Measurements from ENCODE around the gene NAA80.

NAA80 gene

DNA sequence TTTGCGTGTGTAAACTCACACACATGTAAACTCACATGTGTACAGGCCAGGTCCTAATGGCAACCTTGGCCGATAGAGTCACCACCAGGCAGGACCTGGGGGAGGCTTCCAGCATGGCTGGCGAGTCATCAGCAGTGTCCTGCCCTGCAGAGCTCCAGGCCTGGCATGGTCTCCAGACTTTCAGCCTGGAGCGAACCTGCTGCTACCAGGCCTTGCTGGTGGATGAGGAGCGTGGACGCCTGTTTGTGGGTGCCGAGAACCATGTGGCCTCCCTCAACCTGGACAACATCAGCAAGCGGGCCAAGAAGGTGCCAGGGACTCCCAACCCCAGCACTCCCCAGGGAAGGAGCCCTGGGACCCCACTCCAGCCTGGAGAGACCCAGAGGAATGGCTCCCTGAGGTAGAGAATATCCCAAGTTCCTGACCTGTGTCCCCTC lies 29.2 kb downstream of the NAA80 start:
- H3K27ac ChIP-seq (ENCODE audit: low read length) = no peak overlapping the region
- no peaks in the 10 kb centered on the region for H3K79me2 ChIP-seq (ENCODE audit: low read length)
- H4K20me1 ChIP-seq (ENCODE audit: insufficient read depth, low read length) = no peaks in the 10 kb centered on the region
- peaks cover 9% of the 10 kb centered on the region; the same call in 1 of the 2 replicates for H3K4me1 ChIP-seq (ENCODE audit: low read length)
- H3K9ac ChIP-seq (ENCODE audit: low read length) = no peak overlapping the region
- peaks cover 30% of the 10 kb centered on the region for H3K27me3 ChIP-seq (ENCODE audit: low read depth, low read length)
- TF ChIP-seq, protein P1, sequence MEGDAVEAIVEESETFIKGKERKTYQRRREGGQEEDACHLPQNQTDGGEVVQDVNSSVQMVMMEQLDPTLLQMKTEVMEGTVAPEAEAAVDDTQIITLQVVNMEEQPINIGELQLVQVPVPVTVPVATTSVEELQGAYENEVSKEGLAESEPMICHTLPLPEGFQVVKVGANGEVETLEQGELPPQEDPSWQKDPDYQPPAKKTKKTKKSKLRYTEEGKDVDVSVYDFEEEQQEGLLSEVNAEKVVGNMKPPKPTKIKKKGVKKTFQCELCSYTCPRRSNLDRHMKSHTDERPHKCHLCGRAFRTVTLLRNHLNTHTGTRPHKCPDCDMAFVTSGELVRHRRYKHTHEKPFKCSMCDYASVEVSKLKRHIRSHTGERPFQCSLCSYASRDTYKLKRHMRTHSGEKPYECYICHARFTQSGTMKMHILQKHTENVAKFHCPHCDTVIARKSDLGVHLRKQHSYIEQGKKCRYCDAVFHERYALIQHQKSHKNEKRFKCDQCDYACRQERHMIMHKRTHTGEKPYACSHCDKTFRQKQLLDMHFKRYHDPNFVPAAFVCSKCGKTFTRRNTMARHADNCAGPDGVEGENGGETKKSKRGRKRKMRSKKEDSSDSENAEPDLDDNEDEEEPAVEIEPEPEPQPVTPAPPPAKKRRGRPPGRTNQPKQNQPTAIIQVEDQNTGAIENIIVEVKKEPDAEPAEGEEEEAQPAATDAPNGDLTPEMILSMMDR (IDR thresholded peaks at IDR 0.05; ENCODE audit: low read depth, low read length) = no peak
- no peak for TF ChIP-seq EZH2phosphoT487 (IDR thresholded peaks at IDR 0.05; ENCODE audit: low read depth)
- H3K4me2 ChIP-seq (ENCODE audit: low read length) = no peak overlapping the region
- no peak overlapping the region for H3K4me3 ChIP-seq (ENCODE audit: low read length)
- no peaks in the 10 kb centered on the region for H3K9me3 ChIP-seq (ENCODE audit: insufficient read depth, low read length)
- no peak overlapping the region for H2AFZ ChIP-seq (ENCODE audit: low read depth, low read length)
- H3K36me3 ChIP-seq (replicated peaks; ENCODE audit: low read depth, low read length) = no peaks in the 10 kb centered on the region

DNA sequence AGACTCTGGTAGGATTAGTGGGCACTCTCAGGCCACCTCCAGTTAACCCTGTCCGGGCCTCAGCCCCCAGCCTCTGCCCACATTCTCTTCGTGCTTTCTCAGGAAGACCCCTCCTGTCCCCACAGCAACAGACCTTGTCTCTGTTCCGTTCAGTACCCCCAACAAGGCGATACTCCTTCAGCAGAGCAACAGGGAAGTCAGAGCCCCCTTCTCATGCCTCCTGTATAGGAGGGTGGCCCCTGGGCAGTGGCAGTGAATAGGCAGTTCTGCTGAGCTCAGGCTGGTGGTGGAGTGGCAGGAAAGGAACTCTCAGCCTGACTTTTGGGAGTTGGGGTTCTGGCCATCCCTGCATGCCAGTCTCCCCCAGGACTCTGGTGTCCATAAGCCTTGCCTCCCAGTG lies 29.7 kb downstream of the NAA80 start:
- Histone ChIP-seq H4K20me1 (ENCODE audit: insufficient read depth, low read length) (no peaks in the 10 kb centered on the region), H3K9me3 (ENCODE audit: insufficient read depth, low read length) (no peaks in the 10 kb centered on the region), H3K27ac (ENCODE audit: low read length) (no peak overlapping the region), H3K36me3 (replicated peaks; ENCODE audit: low read depth, low read length) (no peaks in the 10 kb centered on the region), H3K4me2 (ENCODE audit: low read length) (no peak overlapping the region), H3K4me1 (ENCODE audit: low read length) (peaks cover 9% of the 10 kb centered on the region; the same call in 1 of the 2 replicates), H3K79me2 (ENCODE audit: low read length) (no peaks in the 10 kb centered on the region), H3K27me3 (ENCODE audit: low read depth, low read length) (peaks cover 30% of the 10 kb centered on the region), H2AFZ (ENCODE audit: low read depth, low read length) (no peak overlapping the region), H3K9ac (ENCODE audit: low read length) (no peak overlapping the region), H3K4me3 (ENCODE audit: low read length) (no peak overlapping the region)
- TF ChIP-seq, protein P1 (IDR thresholded peaks at IDR 0.05; ENCODE audit: low read depth, low read length) = no peak
- no peak for TF ChIP-seq EZH2phosphoT487 (IDR thresholded peaks at IDR 0.05; ENCODE audit: low read depth)

DNA sequence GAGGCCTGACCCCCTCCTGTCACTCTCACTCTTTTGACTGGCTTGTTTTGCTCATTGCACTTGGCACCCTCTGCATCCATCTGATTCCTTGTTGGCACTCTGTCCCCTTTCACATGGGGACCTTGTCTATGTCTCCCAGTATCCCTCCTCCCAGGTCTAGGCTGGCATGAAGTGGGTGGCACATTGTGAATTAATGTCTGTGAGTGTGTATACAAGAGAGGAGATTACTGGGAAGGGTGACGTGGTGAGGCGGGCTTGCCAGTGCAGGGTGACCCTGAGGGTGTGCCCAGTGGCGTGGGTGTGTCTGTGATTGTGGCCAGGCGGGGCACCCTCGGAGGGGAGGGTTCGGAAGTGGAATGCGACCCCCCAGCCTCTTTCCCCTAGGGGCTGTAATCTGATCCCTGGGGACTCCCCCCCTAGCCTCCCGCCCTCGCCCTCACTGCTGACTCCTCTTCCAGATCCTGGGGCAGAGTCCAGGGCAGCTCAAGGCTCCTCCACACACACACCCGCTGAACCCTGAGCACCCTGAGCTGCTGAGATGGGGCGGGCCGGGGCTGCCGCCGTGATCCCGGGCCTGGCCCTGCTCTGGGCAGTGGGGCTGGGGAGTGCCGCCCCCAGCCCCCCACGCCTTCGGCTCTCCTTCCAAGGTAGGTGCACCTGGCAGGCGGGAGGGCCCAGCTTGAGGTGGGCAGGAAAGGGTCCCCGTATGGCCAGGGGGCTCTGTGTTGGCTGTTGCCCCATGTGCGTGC lies 30.3 kb downstream of the NAA80 start, which contains the start of gene SEMA3B:
SEMA3B (plus strand) TSS at position 445 of the 749 bp plus-strand sequence; CDS start at position 539, 94 bp downstream.
- H3K79me2 ChIP-seq (ENCODE audit: low read length) = no peaks in the 10 kb centered on the region
- no peak within 1 kb of the TSS for H3K4me2 ChIP-seq (ENCODE audit: low read length)
- H3K9me3 ChIP-seq (ENCODE audit: insufficient read depth, low read length) = no peaks in the 10 kb centered on the region
- H3K27ac ChIP-seq (ENCODE audit: low read length) = no peak within 1 kb of the TSS
- no peak within 1 kb of the TSS for H2AFZ ChIP-seq (ENCODE audit: low read depth, low read length)
- H3K4me1 ChIP-seq (ENCODE audit: low read length) = peaks cover 9% of the 10 kb centered on the region; the same call in 1 of the 2 replicates
- H3K36me3 ChIP-seq (replicated peaks; ENCODE audit: low read depth, low read length) = no peaks in the 10 kb centered on the region
- no peak for TF ChIP-seq EZH2phosphoT487 (IDR thresholded peaks at IDR 0.05; ENCODE audit: low read depth)
- TF ChIP-seq, protein P1 (IDR thresholded peaks at IDR 0.05; ENCODE audit: low read depth, low read length) = no peak
- no peaks in the 10 kb centered on the region for H4K20me1 ChIP-seq (ENCODE audit: insufficient read depth, low read length)
- no peak within 1 kb of the TSS for H3K4me3 ChIP-seq (ENCODE audit: low read length)
- no peak within 1 kb of the TSS for H3K9ac ChIP-seq (ENCODE audit: low read length)
- peaks cover 28% of the 10 kb centered on the region for H3K27me3 ChIP-seq (ENCODE audit: low read depth, low read length)

DNA sequence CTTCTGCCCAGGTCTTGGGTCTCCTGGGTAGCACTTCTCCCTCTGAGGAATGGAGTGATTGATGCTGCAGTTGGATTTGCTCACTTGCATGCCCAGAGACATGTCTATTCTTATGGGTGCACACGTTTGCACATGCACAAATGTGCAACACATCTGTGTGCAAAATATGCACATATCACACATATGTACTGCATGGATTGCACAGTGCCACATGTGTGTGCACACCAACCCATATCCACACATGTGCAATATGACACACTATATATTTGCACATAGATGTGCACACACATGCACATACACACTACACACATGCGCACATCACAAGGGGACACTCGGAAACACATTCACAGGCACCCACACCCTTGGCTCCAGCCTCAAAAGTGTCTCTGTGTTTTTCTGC lies 30.9 kb downstream of the NAA80 start:
- Histone ChIP-seq H3K79me2 (ENCODE audit: low read length) (no peaks in the 10 kb centered on the region), H3K27ac (ENCODE audit: low read length) (no peak overlapping the region), H3K27me3 (ENCODE audit: low read depth, low read length) (peaks cover 26% of the 10 kb centered on the region), H3K4me1 (ENCODE audit: low read length) (peaks cover 7% of the 10 kb centered on the region; the same call in 1 of the 2 replicates), H3K36me3 (replicated peaks; ENCODE audit: low read depth, low read length) (no peaks in the 10 kb centered on the region), H3K9me3 (ENCODE audit: insufficient read depth, low read length) (no peaks in the 10 kb centered on the region), H3K4me2 (ENCODE audit: low read length) (no peak overlapping the region), H4K20me1 (ENCODE audit: insufficient read depth, low read length) (no peaks in the 10 kb centered on the region), H2AFZ (ENCODE audit: low read depth, low read length) (no peak overlapping the region), H3K4me3 (ENCODE audit: low read length) (no peak overlapping the region), H3K9ac (ENCODE audit: low read length) (no peak overlapping the region)
- no peak for TF ChIP-seq EZH2phosphoT487 (IDR thresholded peaks at IDR 0.05; ENCODE audit: low read depth)
- TF ChIP-seq, protein P1 (IDR thresholded peaks at IDR 0.05; ENCODE audit: low read depth, low read length) = no peak

Measured in OCI-LY3 (cell line).